K562 (cell line): Measurements from ENCODE around the gene ZP1. TPM values are rescaled to one million over a fixed set of nuclear protein-coding genes. Genes with fewer than 3 reads are reported as not detected.
A peak's percentile ranks its signal among the peaks of the same experiment; 100 is the strongest.

ENCODE experiments used
- ATAC-seq: fragments of 200-7000 bp; cut with Tn5 transposase; 3 replicates; pipeline ENCODE4 v1.9.1; 2020; ENCODE audit warnings: moderate library complexity
- BruUV-seq: library from RNA; stranded (reverse); fragments of 400-500 nt; replicated peaks from 2 replicates; lab custom pipeline; 2021; lab: Mats Ljungman, UMichigan
- CTCF ChIA-PET: fragments of 300-600 bp; formaldehyde crosslinking; extraction: SDS; loops from one replicate; lab custom pipeline; 2021; ENCODE audit warnings: low intra/inter-chr PET ratio; lab: Yijun Ruan, JAX
- POLR2A ChIA-PET: fragments of 300-600, 350-650 bp; sonication (Branson Sonifier 250); formaldehyde crosslinking; extraction: SDS; loops from one replicate; lab custom pipeline; 2021; ENCODE audit warnings: antibody characterized with exemption, inconsistent platforms; lab: Yijun Ruan, JAX
- DNase-seq, 4 experiments: peaks; one replicate each; pipeline versions ENCODE4 v3.0.0 to v3.0.0-alpha.2; 2011 to 2018; ENCODE audit warnings: low spot score in 3 of 4, mixed read lengths in 3 of 4; ENCODE audit errors: extremely low read depth in 1 of 4
- FAIRE-seq: peaks from 2 replicates; lab custom pipeline; 2011; peaks lifted over from hg19 to GRCh38; lab: Jason Lieb, UNC
- H2AFZ ChIP-seq: 2 replicates; pipeline ENCODE4 v1.6.0; 2011; ENCODE audit warnings: low read depth, low read length, control low read depth, inconsistent platforms
- H3K27ac ChIP-seq: fragments of 200-600 bp; 3 replicates; pipeline ENCODE4 v1.8.0; 2011; ENCODE audit warnings: low read depth, mild to moderate bottlenecking, control low read depth, inconsistent platforms, low read length, moderate library complexity, mixed read lengths; ENCODE audit errors: extremely low read depth
- H3K27me3 ChIP-seq, 2 experiments: fragments of 300-600 bp in 1 of 2; 2 replicates in 1 of 2; 3 replicates in 1 of 2; pipeline versions ENCODE4 v1.6.0 to v1.8.0; 2011; ENCODE audit warnings: inconsistent platforms in 2 of 2, low read length in 2 of 2, mild to moderate bottlenecking in 1 of 2, mixed read lengths in 1 of 2, moderate library complexity in 1 of 2; ENCODE audit not compliant: control insufficient read depth in 2 of 2, insufficient read depth in 2 of 2
- H3K36me3 ChIP-seq: fragments of 300-600 bp; 3 replicates; pipeline ENCODE4 v1.8.0; 2011; ENCODE audit warnings: mild to moderate bottlenecking, low read length, inconsistent platforms; ENCODE audit not compliant: control insufficient read depth, insufficient read depth
- H3K4me1 ChIP-seq, 2 experiments: fragments of 200-600 bp in 1 of 2; replicated peaks in 1 of 2; 2 replicates in 1 of 2; 3 replicates in 1 of 2; pipeline versions ENCODE4 v1.5.1 to v1.8.0; 2011; ENCODE audit warnings: inconsistent platforms in 2 of 2, low read length in 2 of 2, mild to moderate bottlenecking in 1 of 2, mixed read lengths in 1 of 2, moderate library complexity in 1 of 2; ENCODE audit not compliant: control insufficient read depth in 2 of 2, insufficient read depth in 2 of 2
- H3K4me2 ChIP-seq: 2 replicates; pipeline ENCODE4 v1.6.1; 2011; ENCODE audit warnings: low read length, control low read depth, inconsistent platforms, mixed read lengths; ENCODE audit not compliant: insufficient read depth
- H3K4me3 ChIP-seq: fragments of 200-600 bp; sonication (generic), shearing (Covaris generic); 2 replicates; pipeline ENCODE4 v1.5.1; 2016; ENCODE audit warnings: control low read depth, inconsistent platforms
- H3K79me2 ChIP-seq: fragments of 200-600 bp; 3 replicates; pipeline ENCODE4 v1.8.0; 2011; ENCODE audit warnings: low read length, inconsistent platforms; ENCODE audit not compliant: control insufficient read depth, insufficient read depth
- H3K9ac ChIP-seq, 2 experiments: 2 replicates each; pipeline versions ENCODE4 v1.6.0 to v1.6.1; 2011; ENCODE audit warnings: low read depth in 2 of 2, low read length in 2 of 2, control low read depth in 1 of 2, inconsistent platforms in 1 of 2, mild to moderate bottlenecking in 1 of 2, mixed read lengths in 1 of 2; ENCODE audit not compliant: insufficient read depth in 1 of 2
- H3K9me1 ChIP-seq: one replicate; pipeline ENCODE4 v1.6.0; 2011; ENCODE audit warnings: inconsistent platforms, mild to moderate bottlenecking, low read length, moderate library complexity; ENCODE audit not compliant: control insufficient read depth, insufficient read depth
- H3K9me3 ChIP-seq: replicated peaks from 2 replicates; pipeline ENCODE4 v1.5.1; 2011; ENCODE audit warnings: low read depth, low read length, inconsistent platforms; ENCODE audit not compliant: control insufficient read depth, insufficient read depth
- H4K20me1 ChIP-seq: replicated peaks from 2 replicates; pipeline ENCODE4 v1.6.1; 2011; ENCODE audit warnings: low read length, inconsistent platforms, mixed read lengths; ENCODE audit not compliant: control insufficient read depth, insufficient read depth
- ESRRA ChIP-seq: fragments of 450-650 bp; IDR thresholded peaks from 2 replicates; pipeline ENCODE4 v1.6.1; 2014; ENCODE audit warnings: low read depth, mild to moderate bottlenecking, moderate library complexity, borderline replicate concordance
- EZH2 ChIP-seq: IDR thresholded peaks from 2 replicates; pipeline ENCODE4 v1.6.1; 2012; ENCODE audit warnings: low read depth, mild to moderate bottlenecking, inconsistent platforms, low read length, borderline replicate concordance
- HIVEP1 ChIP-seq: fragments of 250-450 bp; sonication (Bioruptor Pico); IDR thresholded peaks from 2 replicates; pipeline ENCODE4 v1.4.0; 2020; ENCODE audit warnings: mild to moderate bottlenecking
- KDM1A ChIP-seq, 2 experiments: fragments of 450-650 bp; IDR thresholded peaks; 2 replicates each; pipeline ENCODE4 v1.6.1; 2016; ENCODE audit warnings: mild to moderate bottlenecking in 2 of 2
- ZNF318 ChIP-seq, 2 experiments: fragments of 450-650 bp; IDR thresholded peaks; 2 replicates each; pipeline ENCODE4 v1.6.1; 2016; ENCODE audit warnings: mild to moderate bottlenecking in 2 of 2, borderline replicate concordance in 1 of 2, low read depth in 1 of 2, moderate library complexity in 1 of 2
- ZNF77 ChIP-seq: fragments of 250-450 bp; sonication (Bioruptor Pico); IDR thresholded peaks from 2 replicates; pipeline ENCODE4 v1.5.0; 2020
- WGBS: fragments of 100-300 bp; shearing (Covaris generic); methylation state at CpG from one replicate; pipeline ENCODE4 v1.1.6; 2016; ENCODE audit warnings: low coverage, mixed read lengths; ENCODE audit not compliant: insufficient coverage; ENCODE audit errors: missing lambda C conversion rate; 5-methylcytosine and 5-hydroxymethylcytosine counted together
- in situ Hi-C: fragments of 300-500 bp; cut with MboI; formaldehyde crosslinking; loops from 4 replicates; pipeline ENCODE4 v1.15.0; 2018; ENCODE audit warnings: inconsistent platforms, mixed read lengths
- intact Hi-C: fragments of 100-400 bp; cut with micrococcal nuclease; formaldehyde crosslinking; loops from 2 replicates; pipeline ENCODE4 v1.14.2; 2022
- polyA plus RNA-seq, 8 experiments: library from polyadenylated mRNA; depleted of rRNA in 4 of 8; stranded (reverse) in 5 of 8; unstranded in 3 of 8; fragments of >200 nt; fragmentation: Nextera tagmentation in 2 of 8; fragmentation: Illumina TruSeq in 1 of 8; extraction: Ambion mirVana in 2 of 8; extraction: Trizol in 1 of 8; gene quantifications; 2 replicates each; pipeline versions ENCODE4 v1.2.1 to v1.2.3, GENCODE V29; 2011 to 2014; ENCODE audit warnings: inconsistent platforms in 1 of 8, missing spikeins in 1 of 8
- total RNA-seq, 7 experiments: library from RNA; depleted of rRNA in 6 of 7; stranded (reverse); fragments of >200 nt in 6 of 7; fragmentation: Illumina TruSeq in 2 of 7; extraction: Trizol in 2 of 7; gene quantifications; 2 replicates each; pipeline versions ENCODE4 v1.2.1 to v1.2.3, GENCODE V29; 2011 to 2021; ENCODE audit warnings: low replicate concordance in 1 of 7

The ZP1 gene
- total and polyA plus RNA-seq, 9 of the 15 experiments (the other 6 are each of a cell fraction or from before 2014, with no cell fraction given): 0.11 to 0.15 TPM; not detected in 7

- ChIA-PET CTCF (no interaction called here), POLR2A (no interaction called here)
Measured at GRCh38 chr11:60818057-60818456, 49.3 kb upstream of the ZP1 start.

GRCh38 chr11:60821827-60822599 is 45.3 kb upstream of the ZP1 start:
- FAIRE-seq (no peak), ATAC-seq (no peak), DNase-seq (peak in 2 of 4 experiments; percentile 42 to 43)
- H3K27ac ChIP-seq: no peak overlapping the region
- peaks cover 20 to 64% of the 10 kb centered on the region in 2 experiments; a peak in 4 of 5 replicates for H3K27me3 ChIP-seq
- H3K9me1 ChIP-seq: peaks cover 6% of the 10 kb centered on the region
- H3K79me2 ChIP-seq: no peaks in the 10 kb centered on the region
- no peaks in the 10 kb centered on the region for H3K9me3 ChIP-seq
- H3K36me3 ChIP-seq: no peaks in the 10 kb centered on the region
- H3K9ac ChIP-seq: peak overlapping the region in 1 of 2 experiments; percentile 19; a peak in 1 of 4 replicates
- CTCF ChIA-PET: no interaction called here
- POLR2A ChIA-PET: interaction anchor here (0.5 to 1.0 kb wide), 4 partner anchors 11 to 560 kb away, joined by 3 to 5 read pairs (median 3); no protein-coding TSS in a partner anchor
- intact Hi-C loops: no loop called here
- WGBS: 13% methylated on average over 15 of the region's 15 CpGs
- H4K20me1 ChIP-seq: 0 out of 2 replicates have a peak, but pooled peaks cover 3% of the 10 kb centered on the region
- no peak overlapping the region for H3K4me3 ChIP-seq
- no peak overlapping the region for H2AFZ ChIP-seq
- in situ Hi-C loops: no loop called here
- H3K4me1 ChIP-seq: peaks cover 0 to 7% of the 10 kb centered on the region in 2 experiments; a peak in 3 of 5 replicates
- no TSS peak for BruUV-seq
- no peak overlapping the region for H3K4me2 ChIP-seq
- TF ChIP-seq HIVEP1 (CRISPR knock-in tag) (no peak), ZNF318 (IDR thresholded peaks at IDR 0.05; ENCODE audit: borderline replicate concordance in 1 of 2, low read depth in 1 of 2) (no peak), KDM1A (IDR thresholded peaks at IDR 0.05) (no peak), EZH2 (no peak)

More at GRCh38 chr11:60818057-60818456, 49.3 kb upstream of the ZP1 start:
- no peak for FAIRE-seq
- H3K4me1 ChIP-seq: peaks cover 0 to 7% of the 10 kb centered on the region in 2 experiments; a peak in 3 of 5 replicates
- DNase-seq: peak in 1 of 4 experiments; percentile 20
- ATAC-seq: no peak
- H2AFZ ChIP-seq: no peak overlapping the region
- H3K36me3 ChIP-seq: no peaks in the 10 kb centered on the region
- no TSS peak for BruUV-seq
- H3K9me3 ChIP-seq: no peaks in the 10 kb centered on the region; the same call in 1 of the 2 replicates
- TF ChIP-seq ESRRA (peak; percentile 41; the same call in 1 of the 2 replicates), ZNF77 (CRISPR knock-in tag) (no peak)
- no peaks in the 10 kb centered on the region for H3K79me2 ChIP-seq
- H4K20me1 ChIP-seq: 0 out of 2 replicates have a peak, but pooled peaks cover 3% of the 10 kb centered on the region
- peaks cover 25 to 47% of the 10 kb centered on the region in 2 experiments; a peak in 4 of 5 replicates for H3K27me3 ChIP-seq
- H3K4me3 ChIP-seq: no peak overlapping the region
- WGBS: 0% methylated on average over 4 of the region's 4 CpGs
- peaks cover 6% of the 10 kb centered on the region for H3K9me1 ChIP-seq
- no peak overlapping the region for H3K27ac ChIP-seq
- intact Hi-C loops: no loop called here
- H3K4me2 ChIP-seq: no peak overlapping the region
- in situ Hi-C loops: no loop called here
- no peak overlapping the region for H3K9ac ChIP-seq
